OCI-LY7 (cell line): ENCODE data around the gene ZNF835. TPM values are rescaled to one million over a fixed set of nuclear protein-coding genes. Genes with fewer than 3 reads are reported as not detected.

Experiments
- BruUV-seq: library from RNA; stranded (reverse); fragments of 400-500 nt; replicated peaks from 2 replicates; lab custom pipeline; 2021; lab: Mats Ljungman, UMichigan
- CTCF ChIA-PET: fragments of 300-600 bp; sonication (Branson Sonifier 250); formaldehyde crosslinking; loops from one replicate; lab custom pipeline; 2022; ENCODE audit warnings: antibody characterized with exemption; ENCODE audit not compliant: unreplicated experiment; lab: Charles Lee
- POLR2A ChIA-PET: fragments of 300-600 bp; sonication (Branson Sonifier 250); formaldehyde crosslinking; loops from one replicate; lab custom pipeline; 2022; ENCODE audit warnings: antibody characterized with exemption; lab: Charles Lee
- DNase-seq: peaks from one replicate; pipeline ENCODE4 v3.0.0-alpha.2; 2015; ENCODE audit warnings: low spot score
- H2AFZ ChIP-seq: fragments of 200-600 bp; sonication (generic), shearing (Covaris generic); 2 replicates; pipeline ENCODE4 v1.6.1; 2014; ENCODE audit warnings: mild to moderate bottlenecking, antibody characterized with exemption, low read length, moderate library complexity
- H3K27ac ChIP-seq: fragments of 200-600 bp; sonication (generic); 2 replicates; pipeline ENCODE4 v1.5.1; 2014; ENCODE audit warnings: mixed run types, low read depth, mild to moderate bottlenecking, moderate library complexity, low read length, inconsistent platforms; ENCODE audit not compliant: poor library complexity, severe bottlenecking
- H3K36me3 ChIP-seq: fragments of 200-600 bp; sonication (generic); 2 replicates; pipeline ENCODE4 v1.6.1; 2014; ENCODE audit warnings: mild to moderate bottlenecking, antibody characterized with exemption, low read length, moderate library complexity, mixed read lengths; ENCODE audit not compliant: insufficient read depth
- H3K4me1 ChIP-seq: fragments of 200-600 bp; sonication (generic); 2 replicates; pipeline ENCODE4 v1.5.1; 2014; ENCODE audit warnings: mild to moderate bottlenecking, low read length; ENCODE audit not compliant: insufficient read depth, poor library complexity, severe bottlenecking
- H3K4me2 ChIP-seq: fragments of 200-600 bp; sonication (generic); 2 replicates; pipeline ENCODE4 v1.6.1; 2014; ENCODE audit warnings: mild to moderate bottlenecking, low read length
- H3K4me3 ChIP-seq: fragments of 200-600 bp; sonication (generic); 2 replicates; pipeline ENCODE4 v1.5.1; 2014; ENCODE audit warnings: mild to moderate bottlenecking, low read depth, low read length; ENCODE audit not compliant: poor library complexity, severe bottlenecking
- H3K79me2 ChIP-seq: fragments of 200-600 bp; sonication (generic); 2 replicates; pipeline ENCODE4 v1.6.1; 2016; ENCODE audit warnings: low read depth, mild to moderate bottlenecking, low read length, moderate library complexity, mixed read lengths; ENCODE audit not compliant: insufficient read depth
- H3K9me2 ChIP-seq: fragments of 200-600 bp; sonication (generic); 2 replicates; pipeline ENCODE4 v1.6.1; 2016; ENCODE audit warnings: mild to moderate bottlenecking, low read length, mixed read lengths; ENCODE audit not compliant: insufficient read depth
- H3K9me3 ChIP-seq: fragments of 200-600 bp; sonication (generic); 2 replicates; pipeline ENCODE4 v1.6.1; 2014; ENCODE audit warnings: mild to moderate bottlenecking, mixed run types, low read length, mixed read lengths
- H4K20me1 ChIP-seq: fragments of 200-600 bp; sonication (generic); 2 replicates; pipeline ENCODE4 v1.6.1; 2014; ENCODE audit warnings: mild to moderate bottlenecking, antibody characterized with exemption, low read length, moderate library complexity, mixed read lengths; ENCODE audit not compliant: insufficient read depth
- EZH2phosphoT487 ChIP-seq: fragments of 200-600 bp; sonication (generic); IDR thresholded peaks from 2 replicates; pipeline ENCODE4 v1.6.1; 2018; ENCODE audit warnings: low read depth, borderline replicate concordance, mild to moderate bottlenecking, mixed run types, antibody characterized with exemption, low read length, moderate library complexity, mixed read lengths
- intact Hi-C: fragments of 100-400 bp; cut with micrococcal nuclease; formaldehyde crosslinking; loops from one replicate; pipeline ENCODE4 v1.10.0; 2022; ENCODE audit not compliant: unreplicated experiment
- total RNA-seq, 2 experiments: library from RNA; depleted of rRNA in 1 of 2; stranded (reverse); fragments of >200 nt in 1 of 2; shearing (Covaris generic) in 1 of 2; gene quantifications; 2 replicates each; pipeline ENCODE4 v1.2.3, GENCODE V29; 2014 to 2022
- TF ChIP-seq, protein P1 (sequence below): fragments of 200-600 bp; sonication (generic); conservative IDR thresholded peaks from 2 replicates; pipeline ENCODE4 v1.5.1; 2014; ENCODE audit warnings: mild to moderate bottlenecking, antibody characterized with exemption, low read length, moderate library complexity, mixed read lengths

Gene ZNF835
- total RNA-seq, 2 experiments from 2014 or later, result not detected

DNA sequence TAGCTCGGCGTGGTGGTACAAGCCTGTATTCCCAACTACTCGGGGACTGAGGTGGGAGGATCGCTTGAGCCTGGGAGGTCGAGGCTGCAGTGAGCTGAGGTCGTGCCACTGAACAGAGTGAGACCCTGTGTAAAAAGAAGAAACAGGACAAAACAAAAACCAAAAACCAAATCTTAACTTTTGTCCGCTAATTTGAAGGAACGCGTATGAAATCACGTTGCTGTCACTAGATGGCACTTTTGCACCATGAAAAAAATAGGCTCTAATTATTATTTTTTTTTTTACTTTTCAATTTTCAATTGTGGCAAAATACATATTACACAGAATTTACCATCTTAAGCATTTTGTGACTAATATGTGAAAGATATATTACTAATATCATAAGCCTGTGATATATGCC is 17.6 kb upstream of the ZNF835 start:
- intact Hi-C loops, result no loop called here
- Histone ChIP-seq H3K79me2 (no peaks in the 10 kb centered on the region), H3K9me2 (no peaks in the 10 kb centered on the region), H3K9me3 (no peaks in the 10 kb centered on the region), H3K4me2 (no peak overlapping the region), H3K4me1 (no peaks in the 10 kb centered on the region), H2AFZ (no peak overlapping the region), H4K20me1 (no peaks in the 10 kb centered on the region), H3K36me3 (no peaks in the 10 kb centered on the region), H3K27ac (no peak overlapping the region), H3K4me3 (no peak overlapping the region)
- ChIA-PET CTCF (no interaction called here), POLR2A (no interaction called here)
- DNase-seq, result no peak
- TF ChIP-seq, protein P1, sequence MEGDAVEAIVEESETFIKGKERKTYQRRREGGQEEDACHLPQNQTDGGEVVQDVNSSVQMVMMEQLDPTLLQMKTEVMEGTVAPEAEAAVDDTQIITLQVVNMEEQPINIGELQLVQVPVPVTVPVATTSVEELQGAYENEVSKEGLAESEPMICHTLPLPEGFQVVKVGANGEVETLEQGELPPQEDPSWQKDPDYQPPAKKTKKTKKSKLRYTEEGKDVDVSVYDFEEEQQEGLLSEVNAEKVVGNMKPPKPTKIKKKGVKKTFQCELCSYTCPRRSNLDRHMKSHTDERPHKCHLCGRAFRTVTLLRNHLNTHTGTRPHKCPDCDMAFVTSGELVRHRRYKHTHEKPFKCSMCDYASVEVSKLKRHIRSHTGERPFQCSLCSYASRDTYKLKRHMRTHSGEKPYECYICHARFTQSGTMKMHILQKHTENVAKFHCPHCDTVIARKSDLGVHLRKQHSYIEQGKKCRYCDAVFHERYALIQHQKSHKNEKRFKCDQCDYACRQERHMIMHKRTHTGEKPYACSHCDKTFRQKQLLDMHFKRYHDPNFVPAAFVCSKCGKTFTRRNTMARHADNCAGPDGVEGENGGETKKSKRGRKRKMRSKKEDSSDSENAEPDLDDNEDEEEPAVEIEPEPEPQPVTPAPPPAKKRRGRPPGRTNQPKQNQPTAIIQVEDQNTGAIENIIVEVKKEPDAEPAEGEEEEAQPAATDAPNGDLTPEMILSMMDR, result peak; percentile 36; the same call in 1 of the 2 replicates
- TF ChIP-seq EZH2phosphoT487, result no peak
- BruUV-seq, result no TSS peak

DNA sequence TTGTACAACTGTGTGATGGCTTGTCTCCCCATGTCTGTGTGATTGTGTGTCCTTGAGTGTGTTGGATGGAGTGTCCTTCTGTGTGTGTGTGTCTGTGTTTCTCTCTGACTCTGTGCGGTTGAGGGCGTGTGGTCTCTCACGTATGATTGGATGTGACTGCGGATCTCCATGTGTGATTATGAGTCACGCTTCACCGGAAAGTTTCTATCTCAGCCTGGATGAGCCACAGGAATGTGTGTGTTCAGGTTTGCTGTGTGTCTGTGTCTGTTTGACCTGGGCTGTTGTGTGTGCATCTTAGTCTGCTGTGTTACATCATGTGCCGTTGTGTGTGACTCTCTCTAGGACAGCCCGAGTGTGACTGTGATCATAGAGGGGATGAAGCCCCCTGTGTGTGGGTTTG is 15.5 kb upstream of the ZNF835 start:
- CTCF ChIA-PET, result no interaction called here
- intact Hi-C loops, result no loop called here
- Histone ChIP-seq H3K9me3 (no peaks in the 10 kb centered on the region), H3K79me2 (no peaks in the 10 kb centered on the region), H3K9me2 (no peaks in the 10 kb centered on the region), H2AFZ (no peak overlapping the region), H3K4me3 (no peak overlapping the region), H3K27ac (no peak overlapping the region), H3K4me1 (no peaks in the 10 kb centered on the region), H3K4me2 (no peak overlapping the region), H3K36me3 (no peaks in the 10 kb centered on the region), H4K20me1 (no peaks in the 10 kb centered on the region)
- no peak for TF ChIP-seq EZH2phosphoT487
- TF ChIP-seq, protein P1, result no peak
- BruUV-seq, result no TSS peak
- DNase-seq, result no peak
- POLR2A ChIA-PET, result no interaction called here

DNA sequence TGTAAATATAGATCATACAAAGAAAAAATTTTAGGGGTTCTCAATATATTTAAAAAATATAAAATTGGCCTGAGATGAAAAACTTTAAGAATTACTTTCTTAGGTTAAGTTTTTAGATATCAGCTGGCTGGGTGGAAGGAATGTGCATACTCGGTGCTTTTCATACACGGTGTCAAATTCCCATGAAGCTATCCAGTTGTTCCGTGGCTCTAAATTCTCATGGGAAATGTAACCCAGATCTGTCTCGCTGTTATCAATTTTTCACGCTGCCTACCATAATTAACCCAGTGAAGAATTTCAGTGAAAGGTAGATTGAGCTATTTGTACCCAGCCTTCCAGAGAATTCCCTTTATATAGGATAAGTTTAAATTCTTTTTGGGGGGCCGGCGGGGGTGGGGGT is 11.6 kb upstream of the ZNF835 start:
- intact Hi-C loops, result no loop called here
- no peaks in the 10 kb centered on the region for H3K36me3 ChIP-seq
- no peaks in the 10 kb centered on the region for H3K4me1 ChIP-seq
- POLR2A ChIA-PET, result no interaction called here
- no peaks in the 10 kb centered on the region for H3K79me2 ChIP-seq
- no TSS peak for BruUV-seq
- CTCF ChIA-PET, result no interaction called here
- H3K27ac ChIP-seq, result no peak overlapping the region
- H3K4me2 ChIP-seq, result no peak overlapping the region
- H3K9me2 ChIP-seq, result no peaks in the 10 kb centered on the region
- no peak overlapping the region for H2AFZ ChIP-seq
- no peaks in the 10 kb centered on the region for H3K9me3 ChIP-seq
- H3K4me3 ChIP-seq, result no peak overlapping the region
- TF ChIP-seq, protein P1, result no peak
- TF ChIP-seq EZH2phosphoT487, result no peak
- no peak for DNase-seq
- no peaks in the 10 kb centered on the region for H4K20me1 ChIP-seq
